ENCODE results near the gene FAM171A1.

GRCh38 chr10:15181576-15182156 lies 189.4 kb downstream of the FAM171A1 start:
- TF ChIP-seq GATA3 (IDR thresholded peaks at IDR 0.05; ENCODE audit: low read depth, low read length) = no peak
- no peak for TF ChIP-seq GATA2 (IDR thresholded peaks at IDR 0.05; ENCODE audit: low read depth, low read length)
